Heart left ventricle (tissue), 13 donors: ENCODE data around the gene CCR3.

ENCODE experiments used
- POLR2A ChIP-seq, 2 donors: fragments of 450-650 bp; IDR thresholded peaks; one replicate each; pipeline ENCODE4 v1.6.1; 2017; ENCODE audit warnings: antibody characterized with exemption in 2 of 2, mild to moderate bottlenecking in 2 of 2, moderate library complexity in 2 of 2
- TF ChIP-seq, protein P1 (sequence below), 12 donors: fragments of 200-600 bp; sonication (generic) in 4 of 12; IDR thresholded peaks; one replicate each; pipeline versions ENCODE4 v1.5.0 to v1.8.0; 2018 to 2022; ENCODE audit warnings: antibody characterized with exemption in 12 of 12, mild to moderate bottlenecking in 5 of 12
- donor health status: ischemic (EF 13 %, LVEDD 7.1; RV severe dilation, severe dysfunction).
- donor health status: DM: no; HTN: yes; CAD: no.
- donor health status: DM: no; HTN: no; CAD: no.
- donor health status: ischemic (EF 25% LVEDD 6.9; RV normal size, moderate dysfunction).
- donor health status: ischemic (EF 25% LVEDD 5.7; RV mildly dilated, moderate dysfunction).
- donor health status: ischemic (EF 35%, LVEDD 5.7; RV mildly dilated, moderate dysfunction).
- donor health status: nonischemic (EF 11% LVEDD 7.7; RV severe dilation, severe dysfunction).
- donor health status: DM: yes; HTN: yes; CAD: no.
- donor health status: PGD.
- donor health status: ischemic (EF 29% LVEDD 5.4; RV normal size, mild dysfunction).
- donor health status: nonischemic (EF 23%, LVEDD 6.1; RV moderate dilation, normal function).

- TF ChIP-seq, protein P1, sequence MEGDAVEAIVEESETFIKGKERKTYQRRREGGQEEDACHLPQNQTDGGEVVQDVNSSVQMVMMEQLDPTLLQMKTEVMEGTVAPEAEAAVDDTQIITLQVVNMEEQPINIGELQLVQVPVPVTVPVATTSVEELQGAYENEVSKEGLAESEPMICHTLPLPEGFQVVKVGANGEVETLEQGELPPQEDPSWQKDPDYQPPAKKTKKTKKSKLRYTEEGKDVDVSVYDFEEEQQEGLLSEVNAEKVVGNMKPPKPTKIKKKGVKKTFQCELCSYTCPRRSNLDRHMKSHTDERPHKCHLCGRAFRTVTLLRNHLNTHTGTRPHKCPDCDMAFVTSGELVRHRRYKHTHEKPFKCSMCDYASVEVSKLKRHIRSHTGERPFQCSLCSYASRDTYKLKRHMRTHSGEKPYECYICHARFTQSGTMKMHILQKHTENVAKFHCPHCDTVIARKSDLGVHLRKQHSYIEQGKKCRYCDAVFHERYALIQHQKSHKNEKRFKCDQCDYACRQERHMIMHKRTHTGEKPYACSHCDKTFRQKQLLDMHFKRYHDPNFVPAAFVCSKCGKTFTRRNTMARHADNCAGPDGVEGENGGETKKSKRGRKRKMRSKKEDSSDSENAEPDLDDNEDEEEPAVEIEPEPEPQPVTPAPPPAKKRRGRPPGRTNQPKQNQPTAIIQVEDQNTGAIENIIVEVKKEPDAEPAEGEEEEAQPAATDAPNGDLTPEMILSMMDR (IDR thresholded peaks at IDR 0.05), result no peak
- no peak for TF ChIP-seq POLR2A (IDR thresholded peaks at IDR 0.05)
These were observed 33.2 kb upstream of the CCR3 start for GRCh38 chr3:46209053-46209452.
